ENCODE measurements around the gene MDH1B.

GRCh38 chr2:206802654-206803514, 37.8 kb upstream of the MDH1B start:
- no peak for TF ChIP-seq POLR2A (IDR thresholded peaks at IDR 0.05)
- TF ChIP-seq, protein P1, sequence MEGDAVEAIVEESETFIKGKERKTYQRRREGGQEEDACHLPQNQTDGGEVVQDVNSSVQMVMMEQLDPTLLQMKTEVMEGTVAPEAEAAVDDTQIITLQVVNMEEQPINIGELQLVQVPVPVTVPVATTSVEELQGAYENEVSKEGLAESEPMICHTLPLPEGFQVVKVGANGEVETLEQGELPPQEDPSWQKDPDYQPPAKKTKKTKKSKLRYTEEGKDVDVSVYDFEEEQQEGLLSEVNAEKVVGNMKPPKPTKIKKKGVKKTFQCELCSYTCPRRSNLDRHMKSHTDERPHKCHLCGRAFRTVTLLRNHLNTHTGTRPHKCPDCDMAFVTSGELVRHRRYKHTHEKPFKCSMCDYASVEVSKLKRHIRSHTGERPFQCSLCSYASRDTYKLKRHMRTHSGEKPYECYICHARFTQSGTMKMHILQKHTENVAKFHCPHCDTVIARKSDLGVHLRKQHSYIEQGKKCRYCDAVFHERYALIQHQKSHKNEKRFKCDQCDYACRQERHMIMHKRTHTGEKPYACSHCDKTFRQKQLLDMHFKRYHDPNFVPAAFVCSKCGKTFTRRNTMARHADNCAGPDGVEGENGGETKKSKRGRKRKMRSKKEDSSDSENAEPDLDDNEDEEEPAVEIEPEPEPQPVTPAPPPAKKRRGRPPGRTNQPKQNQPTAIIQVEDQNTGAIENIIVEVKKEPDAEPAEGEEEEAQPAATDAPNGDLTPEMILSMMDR (IDR thresholded peaks at IDR 0.05): no peak

Measured in right lobe of liver (tissue), 4 donors.